ENCODE results near the gene OFD1. TPM values are rescaled to one million over a fixed set of nuclear protein-coding genes. Genes with fewer than 3 reads are reported as not detected.

The OFD1 gene, protein sequence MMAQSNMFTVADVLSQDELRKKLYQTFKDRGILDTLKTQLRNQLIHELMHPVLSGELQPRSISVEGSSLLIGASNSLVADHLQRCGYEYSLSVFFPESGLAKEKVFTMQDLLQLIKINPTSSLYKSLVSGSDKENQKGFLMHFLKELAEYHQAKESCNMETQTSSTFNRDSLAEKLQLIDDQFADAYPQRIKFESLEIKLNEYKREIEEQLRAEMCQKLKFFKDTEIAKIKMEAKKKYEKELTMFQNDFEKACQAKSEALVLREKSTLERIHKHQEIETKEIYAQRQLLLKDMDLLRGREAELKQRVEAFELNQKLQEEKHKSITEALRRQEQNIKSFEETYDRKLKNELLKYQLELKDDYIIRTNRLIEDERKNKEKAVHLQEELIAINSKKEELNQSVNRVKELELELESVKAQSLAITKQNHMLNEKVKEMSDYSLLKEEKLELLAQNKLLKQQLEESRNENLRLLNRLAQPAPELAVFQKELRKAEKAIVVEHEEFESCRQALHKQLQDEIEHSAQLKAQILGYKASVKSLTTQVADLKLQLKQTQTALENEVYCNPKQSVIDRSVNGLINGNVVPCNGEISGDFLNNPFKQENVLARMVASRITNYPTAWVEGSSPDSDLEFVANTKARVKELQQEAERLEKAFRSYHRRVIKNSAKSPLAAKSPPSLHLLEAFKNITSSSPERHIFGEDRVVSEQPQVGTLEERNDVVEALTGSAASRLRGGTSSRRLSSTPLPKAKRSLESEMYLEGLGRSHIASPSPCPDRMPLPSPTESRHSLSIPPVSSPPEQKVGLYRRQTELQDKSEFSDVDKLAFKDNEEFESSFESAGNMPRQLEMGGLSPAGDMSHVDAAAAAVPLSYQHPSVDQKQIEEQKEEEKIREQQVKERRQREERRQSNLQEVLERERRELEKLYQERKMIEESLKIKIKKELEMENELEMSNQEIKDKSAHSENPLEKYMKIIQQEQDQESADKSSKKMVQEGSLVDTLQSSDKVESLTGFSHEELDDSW
- 10 to 100 TPM; 50.8 to 53.0 TPM for total RNA-seq

GRCh38 chrX:13734278-13735172, at the start of gene OFD1, which contains the start of gene TRAPPC2:
OFD1 (plus strand) TSS chrX:13734748; CDS start chrX:13735072, 324 bp downstream.
TRAPPC2 (minus strand) TSS chrX:13734620; CDS start chrX:13719963, 14,657 bp downstream.

GRCh38 chrX:13688958-13689740, 45.4 kb upstream of the OFD1 start, which contains the start of gene RAB9A:
RAB9A (plus strand) TSS chrX:13689128; CDS start chrX:13708747, 19,619 bp downstream.

DNA sequence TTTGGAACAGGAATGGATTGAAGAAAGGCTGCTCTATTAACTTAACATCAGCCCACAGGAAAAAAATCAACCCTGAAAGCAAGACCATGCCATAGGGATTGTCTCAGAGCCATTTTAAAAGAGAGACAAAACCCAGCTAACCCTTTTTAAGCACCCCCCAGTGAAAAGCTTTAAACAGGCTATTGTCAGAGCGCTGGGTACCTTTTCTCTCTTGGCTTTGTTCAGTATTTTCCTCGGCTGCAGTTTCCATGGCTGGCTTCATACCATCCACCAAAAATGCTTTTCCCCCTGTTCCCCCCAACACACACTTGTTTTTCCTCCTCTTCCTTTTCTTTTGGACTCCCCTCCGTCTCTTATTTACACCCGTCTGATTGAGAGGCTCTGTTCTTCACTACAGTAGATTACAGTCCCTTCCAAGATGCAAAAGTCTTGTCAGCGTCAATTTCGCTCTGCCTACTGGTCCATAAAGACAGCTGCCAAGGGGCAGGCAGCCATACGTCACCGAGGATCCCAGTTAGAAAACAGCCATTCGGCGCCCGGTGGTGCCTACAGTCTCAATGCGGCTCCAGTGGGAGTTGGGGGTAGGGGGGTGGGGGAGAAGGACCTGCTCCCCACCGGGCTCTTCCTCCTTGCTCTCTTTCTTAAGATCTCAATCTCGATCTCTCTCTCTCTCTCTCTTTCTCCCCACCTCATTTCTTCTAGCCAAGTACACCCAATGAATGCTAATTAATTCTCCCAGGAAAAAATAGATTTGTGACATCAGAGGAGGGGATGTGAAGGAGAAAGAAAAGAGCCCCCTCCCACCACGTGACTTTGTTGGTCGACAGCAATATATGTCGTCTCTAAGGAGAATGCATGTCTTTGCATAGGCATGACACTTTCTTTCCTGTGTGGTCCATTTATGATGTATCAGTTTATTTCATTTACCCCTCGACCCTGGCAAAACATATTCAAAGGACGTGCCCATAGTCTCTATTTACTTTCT, 82.4 kb downstream of the OFD1 start, which contains the start of gene GPM6B:
GPM6B (minus strand) TSS at position 451 of the 985 bp plus-strand sequence; CDS start at position 262, 189 bp downstream.

Other genes starting within 250 kb of the OFD1 start
- 1 to 10 TPM; 3.7 to 4.1 TPM for gene EGFL6, start 165.1 kb upstream of the OFD1 start, total RNA-seq
- 1 to 10 TPM; 5.1 to 5.2 TPM for gene TCEANC, start 81.6 kb upstream of the OFD1 start, total RNA-seq
- 1 to 10 TPM; 8.1 to 8.6 TPM for gene RAB9A, start 45.6 kb upstream of the OFD1 start, total RNA-seq
- 10 to 100 TPM; 22.0 to 26.1 TPM for gene TRAPPC2, start 128 bp upstream of the OFD1 start, total RNA-seq
- gene GPM6B, start 82.3 kb downstream of the OFD1 start, total RNA-seq: not detected